ENCODE results near the gene TFCP2L1.

Gene TFCP2L1

DNA sequence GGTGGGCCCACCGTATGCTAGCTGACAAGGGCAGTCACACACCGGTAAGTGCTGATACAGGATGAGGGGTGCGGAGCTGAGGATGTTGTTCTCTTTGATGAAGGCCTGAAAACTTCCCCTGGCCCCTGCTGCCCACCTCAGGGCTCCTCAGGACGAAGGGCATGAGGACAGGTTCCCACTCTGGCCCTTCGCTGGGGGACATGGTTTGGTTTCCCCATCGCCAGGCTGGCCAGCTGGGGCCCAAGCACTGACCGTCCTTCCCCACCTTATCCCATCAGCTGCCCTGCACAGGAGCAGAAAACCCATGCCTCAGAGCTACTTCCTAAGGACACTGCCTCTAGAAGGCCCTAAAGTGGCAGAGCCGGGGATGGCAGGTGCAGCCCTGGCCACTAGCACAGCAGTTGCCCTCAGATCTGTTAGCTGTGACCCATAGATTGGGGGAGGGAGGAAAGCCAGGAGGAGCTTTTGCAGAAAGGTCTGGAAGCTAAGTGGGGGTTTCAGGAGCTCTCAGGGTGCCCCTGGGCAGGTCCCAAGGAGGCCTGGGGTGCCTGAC lies 66.5 kb downstream of the TFCP2L1 start:
- no peak for DNase-seq (ENCODE audit: low read depth)

DNA sequence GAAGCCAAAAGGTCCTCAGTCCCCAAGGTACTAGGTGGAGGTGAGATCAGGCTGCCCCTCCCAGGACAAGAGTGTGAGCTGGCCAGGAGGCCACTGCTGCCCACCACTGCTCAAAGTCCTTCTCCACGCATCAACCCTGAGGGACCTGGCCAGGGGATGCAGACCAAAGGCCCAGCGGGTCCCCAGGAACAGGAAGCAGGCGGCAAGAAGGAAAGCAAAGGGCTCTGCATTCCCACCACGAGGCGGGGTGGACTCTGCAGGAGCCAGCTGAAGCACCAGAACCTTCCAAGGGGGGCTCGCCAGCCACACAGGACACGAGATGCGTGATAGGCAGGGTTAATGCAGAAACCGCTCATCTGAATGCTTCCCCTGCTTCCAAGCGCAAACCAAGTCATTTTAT lies 67.4 kb downstream of the TFCP2L1 start:
- DNase-seq (ENCODE audit: low read depth), result no peak

DNA sequence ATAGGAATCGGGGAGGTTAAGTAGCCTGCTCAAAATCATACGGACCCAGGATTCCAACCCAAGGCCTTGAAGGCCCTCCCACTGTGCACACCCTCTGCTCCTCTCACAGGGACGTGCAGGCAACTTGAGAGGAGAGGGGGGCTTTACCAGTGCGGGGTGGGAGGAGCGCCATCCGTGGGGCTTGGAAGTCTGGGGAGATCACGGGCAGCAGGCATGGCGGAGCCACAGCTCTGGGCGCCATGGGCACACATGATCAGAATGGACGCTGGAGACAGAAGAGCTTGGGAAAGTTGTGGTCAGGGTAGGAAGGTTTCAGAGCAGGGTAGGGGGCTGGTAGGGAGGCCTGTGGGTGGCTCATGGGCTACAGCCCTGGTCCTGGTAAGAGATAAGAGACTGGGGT lies 70.7 kb downstream of the TFCP2L1 start:
- DNase-seq (ENCODE audit: low read depth), result no peak

DNA sequence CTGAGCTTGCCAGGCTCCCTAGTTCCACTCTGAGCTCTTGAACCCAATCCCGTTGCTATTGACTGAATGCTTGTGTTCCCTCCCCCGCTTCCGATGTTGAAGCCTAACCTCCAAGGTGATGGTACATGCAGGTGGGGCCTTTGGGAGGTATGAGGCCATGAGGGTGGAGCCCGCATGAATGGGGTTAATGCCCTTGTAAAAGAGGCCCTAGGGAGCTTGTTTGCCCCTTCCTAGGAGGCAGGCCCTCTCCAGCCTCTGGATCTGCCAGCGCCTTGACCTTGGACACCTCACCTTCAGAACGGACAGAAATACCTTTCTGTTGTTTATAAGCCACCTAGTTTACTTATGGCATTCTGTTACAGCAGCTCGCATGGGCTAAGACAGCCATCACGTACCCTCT lies 71.6 kb downstream of the TFCP2L1 start:
- DNase-seq (ENCODE audit: low read depth), result no peak

DNA sequence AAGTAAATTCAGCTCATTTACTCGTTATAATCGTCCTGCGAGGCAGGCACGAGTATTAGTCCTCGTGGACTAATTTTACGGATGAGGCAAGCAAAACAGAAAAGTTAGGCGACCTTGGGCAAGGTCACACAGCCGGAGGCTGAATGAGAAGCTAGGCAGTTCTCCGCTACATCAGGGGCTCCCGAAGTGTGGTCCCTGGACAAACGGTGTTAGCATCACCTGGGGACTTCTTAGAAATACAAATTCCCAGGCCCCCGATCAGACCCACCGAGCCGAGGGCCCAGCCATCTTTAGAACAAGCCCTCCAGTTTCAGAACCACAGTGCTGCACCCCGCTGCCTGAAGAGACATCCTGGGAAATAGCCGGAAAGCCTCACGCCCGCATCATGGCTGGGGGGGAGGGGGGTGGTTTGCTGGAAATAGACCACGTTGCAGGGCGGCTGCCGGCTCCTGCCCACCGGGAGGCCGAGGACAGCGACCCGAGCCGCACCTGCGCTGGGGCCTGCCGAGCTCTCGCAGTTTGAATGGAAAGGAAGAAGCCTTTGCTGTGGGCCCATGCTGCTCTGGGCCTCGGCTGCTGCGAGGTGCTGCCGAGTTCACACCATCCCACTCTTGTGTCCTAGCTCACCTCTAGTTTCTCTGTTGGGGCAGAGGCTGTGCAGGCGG lies 72.2 kb downstream of the TFCP2L1 start:
- no peak for DNase-seq (ENCODE audit: low read depth)

DNA sequence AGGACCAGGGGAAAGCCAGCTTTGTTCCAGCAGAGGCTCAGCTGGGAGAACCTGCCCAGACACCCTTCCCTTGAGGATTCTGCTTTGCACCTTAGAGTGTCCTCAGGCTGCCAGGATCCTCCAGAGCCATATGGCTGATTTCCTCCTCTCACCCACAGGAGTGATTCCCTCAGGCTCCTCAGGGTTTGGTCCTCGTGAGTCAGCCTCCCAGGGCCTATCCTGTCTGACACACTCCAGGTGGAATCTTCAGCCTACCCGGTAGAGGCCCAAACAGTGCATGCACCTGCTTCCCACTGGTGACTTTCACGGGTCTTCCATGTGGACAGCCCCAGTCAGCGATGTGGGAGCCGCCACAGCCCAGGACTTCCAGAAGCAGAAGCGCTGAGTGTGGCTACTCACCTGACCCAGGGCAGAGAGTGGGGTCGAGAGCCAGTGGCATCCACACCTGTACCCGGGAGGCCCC lies 73.3 kb downstream of the TFCP2L1 start:
- DNase-seq (ENCODE audit: low read depth), result no peak

DNA sequence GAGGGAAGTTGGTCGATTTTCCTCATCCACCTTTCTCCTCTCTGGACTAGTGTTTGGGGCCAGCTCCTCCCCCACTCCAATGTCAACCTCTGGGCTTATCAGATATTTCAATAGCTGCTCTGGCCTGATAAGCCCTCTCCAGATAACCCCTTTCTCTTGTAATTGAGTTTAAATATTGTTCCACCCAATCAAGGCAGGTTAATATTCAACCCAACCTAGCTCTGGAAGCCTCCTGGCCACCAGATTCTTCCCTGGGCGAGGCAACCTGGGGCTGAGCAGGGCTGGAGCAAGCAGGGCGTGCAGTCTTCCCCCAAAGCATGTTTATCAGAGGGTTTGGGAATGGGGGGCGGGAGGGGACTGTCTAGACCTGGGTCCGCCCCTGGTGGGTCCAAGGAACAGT lies 73.8 kb downstream of the TFCP2L1 start:
- DNase-seq (ENCODE audit: low read depth), result no peak

DNA sequence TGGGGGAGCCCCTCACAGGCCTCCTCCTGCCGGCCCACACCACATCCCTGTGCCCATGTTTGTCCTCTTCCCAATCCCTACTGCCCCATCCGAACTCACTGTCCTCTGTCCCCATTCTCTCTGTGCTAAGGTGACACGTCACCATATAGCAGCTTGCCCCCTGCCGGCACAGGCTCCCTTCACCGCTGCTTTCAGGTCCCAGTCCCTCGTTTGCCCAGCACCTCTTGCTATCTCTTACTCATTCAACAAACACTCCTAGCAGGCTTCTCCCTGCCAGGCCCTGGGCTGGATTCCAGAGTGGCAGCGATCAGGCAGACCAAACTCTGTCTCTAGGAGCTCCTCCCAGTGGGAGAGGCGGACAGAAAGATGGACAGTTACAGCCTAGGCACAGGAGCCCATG lies 74.3 kb downstream of the TFCP2L1 start:
- DNase-seq (ENCODE audit: low read depth), result no peak

DNA sequence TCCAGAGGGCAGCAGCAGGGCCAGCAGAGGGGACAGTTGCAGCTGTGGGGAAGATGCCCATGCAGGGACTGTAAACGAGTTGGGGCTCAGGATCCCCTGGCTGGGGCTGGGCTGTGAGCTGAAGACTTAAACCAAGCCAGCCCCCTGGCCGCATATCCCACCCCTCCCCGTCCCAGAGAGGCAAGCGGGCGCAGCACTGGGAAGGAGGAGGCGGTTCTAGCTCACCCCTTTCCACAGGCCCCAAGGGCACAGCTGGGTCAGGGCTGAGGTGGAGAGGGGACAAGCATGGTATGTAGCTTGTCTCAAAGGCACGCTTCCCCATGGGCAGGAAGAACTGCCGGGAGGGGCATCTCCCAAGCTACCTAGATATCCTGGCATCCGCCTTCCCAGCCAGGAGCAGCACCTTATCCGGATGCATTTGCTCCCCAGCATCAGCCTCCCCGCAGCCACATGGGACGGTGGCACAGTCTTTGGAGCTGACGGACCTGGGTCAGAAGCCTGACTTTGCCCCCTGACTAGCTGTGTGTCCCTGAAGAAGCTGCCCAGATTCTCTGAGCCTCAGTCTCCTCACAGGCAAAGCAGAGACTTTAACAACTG lies 75.9 kb downstream of the TFCP2L1 start:
- DNase-seq (ENCODE audit: low read depth), result no peak

DNA sequence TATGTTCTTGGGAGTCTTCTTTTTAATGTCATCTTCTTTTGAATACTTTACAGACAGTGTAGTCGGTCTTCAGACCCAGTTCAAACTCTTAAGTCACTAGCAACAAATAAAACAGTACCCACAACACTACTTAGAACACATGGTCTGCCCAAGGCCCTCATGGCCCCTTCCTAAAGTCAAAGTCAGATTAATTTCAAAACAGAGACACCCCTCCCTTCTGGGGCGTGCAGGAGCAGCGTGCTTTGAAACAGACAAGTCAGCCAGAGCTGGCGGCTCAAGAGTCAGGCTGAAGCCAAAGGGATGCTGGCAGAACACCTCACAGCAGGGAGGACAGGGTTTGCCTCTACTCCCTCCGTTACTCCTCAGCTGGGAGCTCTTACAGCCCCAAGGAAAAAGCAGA lies 77.5 kb downstream of the TFCP2L1 start:
- DNase-seq (ENCODE audit: low read depth), result no peak

DNA sequence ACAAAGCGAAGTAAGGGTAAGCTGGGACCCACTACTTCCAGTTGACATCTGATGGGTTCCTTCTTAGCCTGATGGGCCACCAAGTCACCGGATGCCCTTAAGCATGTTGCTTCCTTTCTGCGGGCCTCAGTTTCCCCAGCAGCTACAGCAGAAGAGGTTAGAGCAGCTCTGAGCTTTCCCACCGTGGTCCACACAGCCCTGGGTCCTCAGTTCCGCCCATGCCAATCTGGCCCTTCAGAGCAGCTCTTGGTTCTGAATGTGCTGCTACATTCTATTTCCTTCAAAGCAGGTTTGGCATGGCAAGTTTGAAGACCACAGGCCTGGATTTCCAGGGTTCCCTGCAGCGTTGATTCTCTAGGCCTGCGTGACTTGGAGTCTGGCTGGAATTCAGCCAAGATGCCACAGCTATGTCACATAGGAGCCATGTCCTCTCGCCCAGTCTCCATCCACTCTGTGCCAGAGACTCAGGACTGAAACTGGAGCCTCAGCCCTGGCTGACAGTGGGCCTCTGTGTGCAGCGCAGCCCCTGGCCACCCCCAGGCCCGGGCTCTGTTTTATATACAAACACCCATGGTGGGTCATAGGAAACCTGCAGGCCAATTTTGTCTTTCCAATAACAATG lies 79.6 kb downstream of the TFCP2L1 start:
- DNase-seq (ENCODE audit: low read depth), result no peak

DNA sequence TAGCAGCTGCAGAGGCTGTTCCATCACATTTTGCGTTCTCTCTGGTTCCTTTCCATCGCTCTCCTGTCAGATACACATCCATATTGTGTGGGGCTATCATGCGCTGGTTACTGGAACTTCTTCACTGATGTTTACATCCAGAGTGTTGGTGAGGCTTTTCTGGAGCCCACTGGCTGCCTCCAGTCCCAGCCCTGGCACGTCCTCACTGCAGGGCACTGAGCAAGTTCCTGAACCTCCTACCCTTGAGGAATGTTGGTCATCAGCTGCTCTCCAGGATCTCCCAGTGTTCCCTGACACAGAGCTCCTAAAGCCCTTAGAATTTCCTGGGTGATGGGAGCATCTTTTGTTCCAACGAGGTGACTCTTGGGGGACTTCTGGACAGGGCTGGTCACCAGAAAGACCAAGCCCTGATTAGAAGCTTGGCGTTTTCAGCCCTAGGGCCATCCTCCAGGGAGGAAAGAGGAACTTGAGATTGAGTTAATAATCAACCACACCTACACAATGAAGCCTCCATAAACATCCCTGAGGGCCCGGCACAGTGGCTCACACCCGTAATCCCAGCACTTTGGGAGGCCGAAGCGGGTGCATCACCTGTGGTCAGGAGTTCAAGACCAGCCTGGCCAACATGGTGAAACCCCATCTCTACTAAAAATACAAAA lies 81.3 kb downstream of the TFCP2L1 start:
- no peak for DNase-seq (ENCODE audit: low read depth)

DNA sequence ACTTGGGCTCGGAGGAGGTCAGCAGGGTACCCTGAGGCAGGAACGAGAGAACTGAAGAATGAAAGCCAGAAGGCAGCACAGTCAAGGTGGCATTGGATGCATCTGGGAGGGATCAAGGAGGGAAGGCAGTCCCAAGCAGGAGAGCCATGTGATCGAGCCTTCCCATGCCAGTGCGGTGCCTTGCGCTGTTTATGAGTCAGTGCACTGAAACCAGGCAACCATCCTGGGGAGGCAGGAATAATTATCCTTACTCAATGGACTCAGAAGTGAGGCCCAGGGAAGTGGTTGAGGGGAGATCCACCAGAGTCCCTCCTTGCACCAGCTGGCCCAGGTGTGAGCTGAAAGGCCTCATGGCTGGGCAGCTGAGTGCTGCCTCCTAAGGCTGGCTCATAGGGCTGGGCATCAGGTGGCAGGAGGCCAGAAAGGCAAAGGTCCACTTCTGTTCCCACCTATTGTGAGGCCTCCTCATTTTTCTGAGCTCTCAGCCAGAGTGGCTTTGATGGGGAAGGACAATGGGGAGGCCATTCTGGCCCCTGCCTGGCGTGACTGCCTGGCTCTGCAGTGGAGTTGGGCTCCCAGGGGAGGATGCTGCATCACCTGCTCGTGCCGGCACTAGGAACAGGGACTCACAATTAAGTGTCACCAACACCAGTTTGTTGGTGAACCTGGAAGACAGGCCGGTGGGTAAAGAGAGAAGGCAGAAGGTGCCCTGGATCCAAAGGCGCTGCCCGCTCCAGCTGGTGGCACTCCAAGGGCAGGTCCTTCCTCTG lies 82.3 kb downstream of the TFCP2L1 start:
- no peak for DNase-seq (ENCODE audit: low read depth)

DNA sequence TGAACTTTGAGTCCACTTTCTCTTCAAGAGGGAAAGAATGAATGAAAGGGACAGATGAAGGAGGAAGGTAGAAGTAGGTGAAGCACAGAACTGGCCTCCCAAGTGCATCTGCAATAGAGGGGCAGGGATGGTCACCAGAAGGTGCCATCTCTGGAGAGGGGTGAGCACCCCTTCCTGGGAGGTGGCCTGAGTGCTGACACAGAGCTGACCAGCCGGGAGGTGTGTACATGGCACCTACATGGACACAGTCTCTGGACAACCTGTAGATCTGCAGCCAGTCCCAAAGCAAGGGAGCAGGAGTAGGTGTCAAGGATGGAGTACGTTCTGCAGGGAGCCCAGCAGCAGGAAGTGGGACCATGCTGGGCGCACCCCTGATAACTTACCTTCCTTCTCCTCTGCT lies 83.2 kb downstream of the TFCP2L1 start:
- DNase-seq (ENCODE audit: low read depth), result no peak

DNA sequence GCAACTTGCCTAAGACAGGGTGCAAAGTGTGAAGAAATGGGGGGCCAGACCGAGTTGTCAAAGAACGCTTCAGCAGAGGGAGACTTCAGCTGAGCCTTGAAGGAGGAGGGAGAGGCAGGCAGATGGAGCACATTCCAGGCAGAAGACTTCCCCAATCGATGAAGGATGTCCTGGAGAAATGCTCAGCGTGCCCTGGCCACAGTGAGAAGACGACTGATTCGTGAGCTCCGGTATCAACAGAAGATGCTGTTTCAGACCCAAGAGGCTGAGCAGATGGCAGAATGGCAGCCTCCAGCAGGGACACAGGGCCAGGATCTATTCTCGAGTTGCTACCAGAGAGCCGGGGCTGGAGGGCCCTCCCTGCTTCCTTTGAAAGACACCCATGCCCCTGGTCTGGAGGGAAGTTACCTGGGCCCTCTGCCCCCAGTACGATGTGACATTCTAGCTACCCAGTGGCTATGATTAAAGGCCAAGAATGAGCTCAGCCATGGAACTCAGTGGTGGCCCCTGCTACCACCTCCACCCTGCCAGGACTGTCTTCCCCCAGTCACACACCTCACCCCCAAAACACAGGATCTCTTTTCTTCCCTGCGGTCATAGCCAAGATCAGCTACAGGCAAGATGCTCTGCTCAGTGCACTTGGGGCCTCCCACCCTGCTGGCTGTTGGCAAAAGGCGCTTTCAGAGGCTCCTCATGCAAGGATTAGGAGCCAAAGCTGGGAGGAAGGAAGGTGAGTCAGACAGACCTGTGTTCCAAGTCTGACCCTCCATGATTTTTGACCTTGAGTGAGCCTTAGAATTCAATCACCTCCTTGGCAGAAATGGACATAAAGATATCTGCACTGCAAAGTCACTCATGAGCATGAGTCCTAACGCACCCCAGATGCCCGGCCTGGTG lies 84.3 kb downstream of the TFCP2L1 start:
- DNase-seq (ENCODE audit: low read depth), result no peak

DNA sequence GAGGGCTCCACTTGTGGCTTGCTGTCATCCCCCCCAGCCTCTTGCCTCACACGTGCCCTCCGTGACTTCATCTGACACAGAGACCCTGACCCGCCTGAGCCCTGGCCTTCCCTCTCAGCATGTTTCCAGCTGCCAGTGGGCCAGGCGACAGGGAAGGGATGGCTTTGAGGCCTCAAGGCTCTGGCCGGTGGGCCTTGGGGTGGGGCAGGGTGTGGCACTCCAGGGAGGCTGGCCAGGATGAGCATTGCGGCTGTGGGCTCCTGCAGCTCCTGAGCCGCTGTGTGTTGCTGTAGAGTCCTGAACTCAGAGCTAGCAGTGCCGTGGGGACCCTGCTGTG lies 85.0 kb downstream of the TFCP2L1 start:
- DNase-seq (ENCODE audit: low read depth), result no peak

DNA sequence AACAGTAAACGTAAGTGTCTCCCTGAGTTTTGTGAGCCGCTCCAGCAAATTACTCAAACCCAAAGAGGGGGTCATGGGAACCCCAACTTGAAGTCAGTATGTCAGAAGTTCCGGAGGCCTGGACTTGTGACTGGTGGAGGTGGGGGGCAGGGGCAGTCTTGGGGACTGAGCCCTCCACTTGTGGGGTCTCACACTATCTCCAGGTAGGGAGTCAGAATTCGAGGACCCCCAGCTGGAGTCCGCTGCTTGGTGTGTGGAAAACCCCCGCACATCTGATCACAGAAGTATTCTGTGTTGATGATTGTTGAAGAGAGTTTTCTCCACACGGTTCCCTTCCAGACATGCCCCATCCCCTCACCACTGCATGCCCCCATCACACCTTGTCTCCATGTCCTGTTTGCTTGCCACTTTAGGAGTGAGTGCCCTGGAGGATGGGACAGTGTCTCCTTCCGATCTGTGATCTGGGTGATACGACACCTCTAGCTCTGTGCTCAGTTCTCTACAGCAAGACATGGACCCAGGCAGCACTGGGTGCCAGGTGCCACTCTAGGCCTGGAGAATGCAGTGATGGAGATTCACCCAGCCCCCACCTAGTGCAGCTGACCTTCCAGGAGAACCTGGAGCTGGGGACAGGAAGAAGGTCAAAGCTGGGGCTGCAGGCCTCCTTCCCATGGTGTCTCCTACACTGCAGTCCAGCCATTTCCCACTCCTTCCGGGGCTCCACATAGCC lies 85.6 kb downstream of the TFCP2L1 start:
- DNase-seq (ENCODE audit: low read depth), result no peak

DNA sequence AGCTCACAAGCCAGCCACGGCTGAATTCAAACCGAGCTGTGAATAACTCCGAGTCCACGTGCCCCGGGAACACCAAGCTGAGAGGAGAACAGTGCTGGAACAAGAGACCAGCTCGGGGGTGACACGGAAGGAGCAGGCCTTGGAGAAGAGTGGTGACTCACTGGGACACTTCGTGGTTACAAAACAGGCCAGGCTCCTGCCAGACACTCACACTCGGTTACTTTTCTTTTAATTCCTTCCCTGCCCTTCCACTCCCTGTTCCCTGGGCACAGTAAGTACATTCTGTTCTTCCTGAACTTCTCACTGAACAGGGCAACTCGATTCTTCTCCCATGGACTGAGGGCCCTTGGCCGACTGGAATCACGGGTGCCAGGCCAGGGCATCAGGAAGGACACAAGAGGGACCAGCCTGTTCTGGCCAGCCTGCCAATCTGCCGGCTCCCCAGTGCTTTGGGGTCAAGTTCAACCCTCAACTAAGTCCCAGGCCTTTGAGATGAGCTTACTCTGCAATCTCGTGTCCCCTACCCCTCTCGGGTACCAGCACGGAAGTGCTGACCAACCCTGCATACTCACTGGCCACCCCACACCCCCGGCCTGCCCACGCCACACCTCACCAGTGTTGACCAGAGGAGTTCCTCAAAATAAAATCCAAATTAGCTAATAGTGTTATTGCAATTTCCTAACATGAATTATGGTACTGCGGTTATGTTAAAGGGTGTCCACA lies 87.5 kb downstream of the TFCP2L1 start:
- DNase-seq (ENCODE audit: low read depth), result no peak

DNA sequence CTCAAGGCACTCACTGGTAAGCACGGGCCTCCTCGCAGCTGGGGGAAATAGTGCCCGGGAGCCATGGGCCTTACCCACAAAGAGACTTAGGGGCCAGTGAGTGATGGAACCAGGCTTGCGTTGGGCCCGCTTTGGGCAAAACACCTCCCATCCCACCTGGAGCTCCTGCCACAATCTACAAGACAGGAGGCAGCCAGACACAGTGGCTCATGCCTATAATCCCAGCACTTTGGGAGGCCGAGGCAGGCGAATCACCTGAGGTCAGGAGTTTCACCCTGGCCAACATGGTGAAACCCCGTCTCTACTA lies 88.2 kb downstream of the TFCP2L1 start:
- DNase-seq (ENCODE audit: low read depth), result no peak

Measured in activated T-helper 9 cell treated with anti-CD3 and anti-CD28 coated beads, Interleukin-2, amount 50 U/mL, for 16 hours (primary cell).